Coronary artery (tissue), 2 donors: ENCODE measurements around the gene ECHDC3.

Experiments used
- DNase-seq: peaks from one replicate; pipeline ENCODE4 v3.0.0-alpha.2; 2017; ENCODE audit warnings: low spot score
- H3K27ac ChIP-seq, 2 donors: fragments of 200-600 bp; sonication (generic); one replicate each; pipeline ENCODE4 v1.5.1; 2016 to 2019
- H3K4me3 ChIP-seq: fragments of 200-600 bp; sonication (generic); 2 replicates; pipeline ENCODE4 v1.5.1; 2016; ENCODE audit warnings: mild to moderate bottlenecking, moderate library complexity
- TF ChIP-seq, protein P1 (sequence below): fragments of 200-600 bp; sonication (generic); IDR thresholded peaks from one replicate; pipeline ENCODE4 v1.5.1; 2019; ENCODE audit warnings: antibody characterized with exemption

Gene ECHDC3, protein sequence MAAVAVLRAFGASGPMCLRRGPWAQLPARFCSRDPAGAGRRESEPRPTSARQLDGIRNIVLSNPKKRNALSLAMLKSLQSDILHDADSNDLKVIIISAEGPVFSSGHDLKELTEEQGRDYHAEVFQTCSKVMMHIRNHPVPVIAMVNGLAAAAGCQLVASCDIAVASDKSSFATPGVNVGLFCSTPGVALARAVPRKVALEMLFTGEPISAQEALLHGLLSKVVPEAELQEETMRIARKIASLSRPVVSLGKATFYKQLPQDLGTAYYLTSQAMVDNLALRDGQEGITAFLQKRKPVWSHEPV

DNA sequence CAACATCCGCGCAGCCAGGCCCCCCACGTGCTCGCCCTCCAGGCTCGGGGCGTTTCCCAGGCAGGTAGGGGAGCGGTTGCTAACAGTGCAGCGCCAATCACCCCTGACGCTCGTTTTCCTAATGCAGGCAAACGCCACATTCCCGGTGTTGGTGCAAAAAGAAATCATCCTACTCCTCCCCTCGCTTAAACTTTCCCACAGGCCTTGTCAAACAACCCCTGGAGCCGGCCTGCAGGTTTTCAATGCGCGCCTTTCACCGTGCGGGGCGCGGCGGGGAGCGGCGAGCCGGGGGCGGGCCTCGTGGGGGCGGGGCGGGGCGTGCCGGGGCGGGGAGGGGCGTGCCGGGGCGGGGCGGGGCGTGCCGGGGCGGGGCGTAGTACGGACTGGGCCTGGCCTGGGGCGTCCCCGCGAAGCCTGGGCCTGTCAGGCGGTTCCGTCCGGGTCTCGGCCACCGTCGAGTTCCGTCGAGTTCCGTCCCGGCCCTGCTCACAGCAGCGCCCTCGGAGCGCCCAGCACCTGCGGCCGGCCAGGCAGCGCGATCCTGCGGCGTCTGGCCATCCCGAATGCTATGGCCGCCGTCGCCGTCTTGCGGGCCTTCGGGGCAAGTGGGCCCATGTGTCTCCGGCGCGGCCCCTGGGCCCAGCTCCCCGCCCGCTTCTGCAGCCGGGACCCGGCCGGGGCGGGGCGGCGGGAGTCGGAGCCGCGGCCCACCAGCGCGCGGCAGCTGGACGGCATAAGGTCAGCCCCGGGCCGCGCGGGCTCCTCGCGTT, at the start of gene ECHDC3:
Gene ECHDC3, plus strand, starts transcription at position 374 of the 770 bp plus-strand sequence. Its CDS starts 195 bp downstream, at position 569.
- no peak for DNase-seq
- Histone ChIP-seq H3K4me3 (peak within 1 kb of the TSS; percentile 72), H3K27ac (peak within 1 kb of the TSS; percentile 46 to 63)
- TF ChIP-seq, protein P1, sequence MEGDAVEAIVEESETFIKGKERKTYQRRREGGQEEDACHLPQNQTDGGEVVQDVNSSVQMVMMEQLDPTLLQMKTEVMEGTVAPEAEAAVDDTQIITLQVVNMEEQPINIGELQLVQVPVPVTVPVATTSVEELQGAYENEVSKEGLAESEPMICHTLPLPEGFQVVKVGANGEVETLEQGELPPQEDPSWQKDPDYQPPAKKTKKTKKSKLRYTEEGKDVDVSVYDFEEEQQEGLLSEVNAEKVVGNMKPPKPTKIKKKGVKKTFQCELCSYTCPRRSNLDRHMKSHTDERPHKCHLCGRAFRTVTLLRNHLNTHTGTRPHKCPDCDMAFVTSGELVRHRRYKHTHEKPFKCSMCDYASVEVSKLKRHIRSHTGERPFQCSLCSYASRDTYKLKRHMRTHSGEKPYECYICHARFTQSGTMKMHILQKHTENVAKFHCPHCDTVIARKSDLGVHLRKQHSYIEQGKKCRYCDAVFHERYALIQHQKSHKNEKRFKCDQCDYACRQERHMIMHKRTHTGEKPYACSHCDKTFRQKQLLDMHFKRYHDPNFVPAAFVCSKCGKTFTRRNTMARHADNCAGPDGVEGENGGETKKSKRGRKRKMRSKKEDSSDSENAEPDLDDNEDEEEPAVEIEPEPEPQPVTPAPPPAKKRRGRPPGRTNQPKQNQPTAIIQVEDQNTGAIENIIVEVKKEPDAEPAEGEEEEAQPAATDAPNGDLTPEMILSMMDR: no peak

DNA sequence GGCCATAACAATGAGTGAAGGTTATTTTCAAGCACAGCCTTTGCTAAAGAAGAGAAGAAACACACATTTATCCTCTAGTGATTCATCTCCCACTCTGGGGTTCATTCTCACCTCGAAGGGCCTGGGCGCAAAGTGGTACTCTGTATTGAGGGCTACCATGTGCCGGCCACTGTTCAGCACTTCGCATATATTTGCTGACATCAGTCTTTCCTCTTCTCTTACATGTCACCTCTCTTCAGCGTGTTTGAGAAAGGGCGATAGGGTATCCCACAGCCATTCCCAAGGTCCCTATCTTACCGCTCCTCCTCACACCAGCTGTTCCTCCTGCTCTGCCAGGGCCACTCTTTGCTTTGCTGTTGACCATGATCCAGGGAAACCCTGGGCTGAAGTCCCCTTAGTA, 48.8 kb upstream of the ECHDC3 start:
- TF ChIP-seq, protein P1: no peak
- Histone ChIP-seq H3K4me3 (no peak overlapping the region), H3K27ac (no peak overlapping the region)
- DNase-seq: no peak

DNA sequence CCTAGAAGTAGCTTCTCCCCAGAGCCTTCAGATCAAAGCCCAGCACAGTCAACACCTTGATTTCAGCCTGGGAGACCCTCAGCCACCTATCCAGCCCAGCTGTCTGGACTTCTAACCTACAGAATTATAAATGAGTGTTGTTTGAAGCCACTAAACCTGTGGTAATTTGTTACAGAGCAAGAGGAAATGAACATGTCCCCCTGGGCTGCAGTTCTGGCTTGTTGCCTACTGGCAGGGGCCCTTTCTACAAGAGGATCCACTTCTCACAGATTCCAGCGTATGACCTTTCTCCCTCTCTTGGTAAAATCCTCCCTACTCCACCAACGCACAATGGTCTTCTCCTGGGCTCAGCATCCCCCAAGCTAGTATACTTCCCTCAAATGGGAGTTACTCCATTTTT, 46.4 kb upstream of the ECHDC3 start:
- Histone ChIP-seq H3K4me3 (no peak overlapping the region), H3K27ac (no peak overlapping the region)
- DNase-seq: no peak
- TF ChIP-seq, protein P1: no peak

GRCh38 chr10:11697718-11698527, 44.3 kb upstream of the ECHDC3 start:
- no peak overlapping the region for H3K4me3 ChIP-seq
- H3K27ac ChIP-seq: no peak overlapping the region
- DNase-seq: no peak
- TF ChIP-seq, protein P1: no peak

GRCh38 chr10:11698691-11699549, 43.3 kb upstream of the ECHDC3 start:
- TF ChIP-seq, protein P1: no peak
- no peak for DNase-seq
- Histone ChIP-seq H3K27ac (no peak overlapping the region), H3K4me3 (no peak overlapping the region)

DNA sequence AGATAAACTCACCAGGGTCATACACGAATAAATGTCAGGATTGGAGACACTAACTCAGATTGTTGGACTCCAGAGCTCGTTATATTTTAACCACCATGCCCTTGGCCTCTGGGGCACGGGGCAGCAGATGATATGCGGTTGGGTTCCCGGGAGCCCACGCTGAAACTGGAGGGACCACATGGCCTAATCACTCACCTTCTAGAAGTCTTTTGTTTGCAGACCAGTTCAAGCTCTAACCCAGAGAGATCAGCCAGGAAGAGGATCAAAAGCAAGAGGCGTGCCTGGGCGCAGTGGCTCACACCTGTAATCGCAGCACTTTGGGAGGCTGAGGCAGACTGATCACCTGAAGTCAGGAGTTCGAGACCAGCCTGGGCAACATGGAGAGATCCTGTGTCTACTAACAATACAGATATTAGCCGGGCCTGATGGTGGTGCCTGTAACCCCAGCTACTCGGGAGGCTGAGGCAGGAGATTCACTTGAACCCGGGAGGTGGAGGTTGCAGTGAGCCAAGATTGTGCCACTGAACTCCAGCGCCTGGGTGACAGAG, 42.6 kb upstream of the ECHDC3 start:
- no peak for DNase-seq
- TF ChIP-seq, protein P1: no peak
- Histone ChIP-seq H3K27ac (no peak overlapping the region), H3K4me3 (no peak overlapping the region)
